HEK293T (cell line): ENCODE results near the gene MACROH2A1.

Source experiments
- CTCF ChIA-PET: fragments of 350-600 bp; formaldehyde crosslinking; extraction: SDS; loops from one replicate; lab custom pipeline; 2021; ENCODE audit warnings: antibody characterized with exemption, inconsistent platforms; lab: Yijun Ruan, JAX
- POLR2A ChIA-PET: fragments of 350-600 bp; formaldehyde crosslinking; extraction: SDS; loops from one replicate; lab custom pipeline; 2020; ENCODE audit warnings: antibody characterized with exemption, inconsistent platforms; lab: Yijun Ruan, JAX
- DNase-seq: peaks from one replicate; pipeline ENCODE4 v3.0.0; 2012; ENCODE audit warnings: mixed read lengths; ENCODE audit errors: extremely low spot score
- ARNT ChIP-seq: fragments of 450-650 bp; IDR thresholded peaks from 2 replicates; pipeline ENCODE4 v1.6.1; 2017; ENCODE audit warnings: mild to moderate bottlenecking
- BHLHE40 ChIP-seq: fragments of 450-650 bp; IDR thresholded peaks from 2 replicates; pipeline ENCODE4 v1.6.1; 2016; ENCODE audit warnings: mild to moderate bottlenecking, moderate library complexity, borderline replicate concordance
- CTBP1 ChIP-seq: fragments of 450-650 bp; IDR thresholded peaks from 2 replicates; pipeline ENCODE4 v1.6.1; 2016; ENCODE audit warnings: borderline replicate concordance
- ELF4 ChIP-seq: fragments of 450-650 bp; IDR thresholded peaks from 2 replicates; pipeline ENCODE4 v1.6.1; 2017; ENCODE audit warnings: antibody characterized with exemption
- FOXA1 ChIP-seq: fragments of 450-650 bp; IDR thresholded peaks from 2 replicates; pipeline ENCODE4 v1.6.1; 2016; ENCODE audit warnings: mild to moderate bottlenecking
- FOXK2 ChIP-seq: fragments of 450-650 bp; IDR thresholded peaks from 2 replicates; pipeline ENCODE4 v1.6.1; 2016; ENCODE audit warnings: mild to moderate bottlenecking
- FOXM1 ChIP-seq: fragments of 450-650 bp; IDR thresholded peaks from 2 replicates; pipeline ENCODE4 v1.6.1; 2017; ENCODE audit warnings: mild to moderate bottlenecking, borderline replicate concordance
- HDGF ChIP-seq: fragments of 450-650 bp; IDR thresholded peaks from 2 replicates; pipeline ENCODE4 v1.6.1; 2017; ENCODE audit warnings: antibody characterized with exemption, borderline replicate concordance
- L3MBTL2 ChIP-seq: fragments of 450-650 bp; conservative IDR thresholded peaks from 2 replicates; pipeline ENCODE4 v1.6.1; 2016; ENCODE audit warnings: mild to moderate bottlenecking
- LEF1 ChIP-seq: fragments of 450-650 bp; IDR thresholded peaks from 2 replicates; pipeline ENCODE4 v1.6.1; 2017; ENCODE audit warnings: mild to moderate bottlenecking, borderline replicate concordance
- NFRKB ChIP-seq: fragments of 450-650 bp; IDR thresholded peaks from 2 replicates; pipeline ENCODE4 v1.6.1; 2016; ENCODE audit warnings: mild to moderate bottlenecking, moderate library complexity
- SP1 ChIP-seq: fragments of 450-650 bp; IDR thresholded peaks from 2 replicates; pipeline ENCODE4 v1.6.1; 2017
- SUZ12 ChIP-seq: fragments of 450-650 bp; IDR thresholded peaks from 2 replicates; pipeline ENCODE4 v1.6.1; 2016; ENCODE audit warnings: mild to moderate bottlenecking
- TARDBP ChIP-seq: fragments of 450-650 bp; IDR thresholded peaks from 2 replicates; pipeline ENCODE4 v1.6.1; 2016
- ZNF384 ChIP-seq: fragments of 450-650 bp; IDR thresholded peaks from 2 replicates; pipeline ENCODE4 v1.6.1; 2016
- TF ChIP-seq, protein P1 (sequence below): fragments of 450-650 bp; IDR thresholded peaks from 2 replicates; pipeline ENCODE4 v1.6.1; 2016

MACROH2A1 gene

DNA sequence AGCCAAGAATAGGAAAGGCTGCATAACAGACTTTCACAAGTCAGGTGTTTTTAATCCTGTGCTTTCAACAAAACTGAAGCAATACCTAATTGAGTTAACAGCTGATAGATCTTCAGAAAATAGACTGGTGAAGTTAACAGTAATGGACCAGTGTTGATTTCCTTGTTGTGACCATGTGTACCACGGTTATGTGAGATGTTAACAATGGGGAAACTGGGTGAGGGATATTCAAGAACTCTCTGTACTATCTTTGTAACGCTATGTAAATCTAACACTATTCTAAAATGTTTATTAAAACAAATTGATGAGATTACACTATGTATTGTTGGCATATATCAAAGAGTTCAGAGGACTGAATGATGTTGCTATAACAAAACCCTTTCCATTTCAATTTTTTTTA, 36.9 kb downstream of the MACROH2A1 start:
- DNase-seq = no peak
- TF ChIP-seq SP1 (no peak), NFRKB (no peak), SUZ12 (no peak)
- CTCF ChIA-PET = interaction anchor here (0.6 kb wide), 1 partner anchor 1529 kb away, joined by 3 read pairs; no protein-coding TSS in a partner anchor
- POLR2A ChIA-PET = no interaction called here

DNA sequence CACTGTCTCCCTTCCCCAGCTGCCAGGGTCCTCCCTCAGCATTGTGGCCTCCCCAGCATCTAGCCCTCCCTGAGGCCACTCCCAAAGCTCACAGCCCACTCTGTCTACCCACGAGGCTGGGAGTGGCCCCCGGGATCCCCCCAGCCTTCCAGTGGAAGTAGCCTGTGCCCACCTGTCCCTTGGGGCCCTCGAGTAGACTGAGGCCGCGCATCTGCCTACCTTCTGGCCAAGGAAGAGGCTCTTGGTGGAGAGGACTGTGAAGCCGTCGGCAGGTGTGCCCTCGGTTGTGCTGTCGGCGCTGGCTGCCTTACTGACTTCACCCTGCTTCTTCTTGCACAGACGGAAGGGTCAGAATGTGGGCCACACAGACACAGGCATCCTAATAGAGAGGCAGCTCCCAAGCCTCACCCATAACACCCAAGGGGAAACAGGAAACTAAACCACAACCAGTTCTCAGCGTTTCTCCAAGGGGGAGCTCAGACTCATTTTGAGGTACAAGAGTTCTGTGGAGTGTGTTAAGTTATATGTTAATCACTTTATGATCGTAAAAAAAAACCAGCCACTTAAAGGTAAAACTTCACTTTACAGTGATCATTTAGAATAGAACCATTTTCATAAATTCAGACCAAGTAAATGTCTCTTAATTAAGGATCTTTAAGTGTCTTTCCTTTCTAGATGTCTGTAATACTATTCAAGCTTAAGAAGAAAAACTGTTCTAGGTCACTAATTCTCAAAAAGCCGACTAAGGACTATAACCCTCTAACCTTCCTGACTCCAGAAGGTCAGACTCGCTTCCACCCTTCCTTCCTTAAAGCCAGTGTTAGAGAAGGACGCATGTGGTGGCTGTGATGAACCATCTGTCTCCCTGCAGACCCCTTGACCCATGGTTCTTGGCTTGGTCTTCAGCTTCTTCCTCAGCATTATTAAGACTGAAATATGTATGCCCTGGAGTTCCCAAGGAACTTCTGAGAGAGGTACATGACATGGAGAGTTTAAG, 38.5 kb downstream of the MACROH2A1 start:
- DNase-seq = no peak
- POLR2A ChIA-PET = no interaction called here
- CTCF ChIA-PET = interaction anchor here (1.6 kb wide), 1 partner anchor 15 kb away, joined by 5 read pairs; no protein-coding TSS in a partner anchor

DNA sequence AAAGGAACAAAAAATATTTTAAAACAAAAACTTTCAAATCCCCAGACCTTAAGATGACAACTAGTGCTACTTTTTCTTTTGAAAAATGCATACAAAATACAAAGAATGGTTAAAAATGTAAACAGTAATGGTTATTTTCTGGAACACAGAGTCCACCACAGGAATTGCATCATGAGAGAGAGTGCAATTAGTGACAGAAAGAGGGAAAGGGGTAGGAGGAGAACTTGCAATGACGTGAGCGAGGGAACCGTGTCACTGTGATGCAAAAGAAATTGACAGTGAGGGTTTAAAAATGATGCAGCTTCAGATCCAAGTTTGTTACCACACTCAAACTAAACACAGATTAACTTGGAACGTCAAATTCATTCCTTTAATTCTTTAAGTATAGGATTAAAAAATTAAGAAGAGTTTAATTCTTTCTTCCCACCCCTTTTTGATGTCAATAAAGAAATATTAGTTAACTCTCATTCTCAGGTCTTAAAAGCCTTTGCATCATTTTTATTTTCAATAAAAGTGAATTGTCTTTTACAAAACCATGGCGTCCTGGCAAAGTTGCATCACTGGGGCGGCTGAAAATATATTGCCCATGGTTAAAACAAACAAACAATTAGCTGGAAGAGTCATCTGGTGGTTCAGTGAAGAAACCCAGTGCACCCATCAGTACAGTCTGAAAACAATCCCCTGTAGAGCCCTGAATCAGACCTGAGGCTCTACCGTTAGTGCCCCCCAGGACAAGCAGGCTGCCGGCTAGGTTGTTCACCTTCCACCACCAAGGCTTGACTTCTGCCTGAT, 39.5 kb downstream of the MACROH2A1 start:
- DNase-seq = no peak
- CTCF ChIA-PET = interaction anchor here (1.6 kb wide), 1 partner anchor 16 kb away, joined by 5 read pairs; no protein-coding TSS in a partner anchor
- POLR2A ChIA-PET = no interaction called here
- TF ChIP-seq L3MBTL2 (no peak), BHLHE40 (no peak), CTBP1 (no peak), TARDBP (no peak), HDGF (no peak), ELF4 (no peak), ZNF384 (no peak), SUZ12 (no peak), LEF1 (no peak), FOXK2 (no peak), FOXA1 (no peak), FOXM1 (no peak), SP1 (no peak), NFRKB (no peak)
- TF ChIP-seq, protein P1, sequence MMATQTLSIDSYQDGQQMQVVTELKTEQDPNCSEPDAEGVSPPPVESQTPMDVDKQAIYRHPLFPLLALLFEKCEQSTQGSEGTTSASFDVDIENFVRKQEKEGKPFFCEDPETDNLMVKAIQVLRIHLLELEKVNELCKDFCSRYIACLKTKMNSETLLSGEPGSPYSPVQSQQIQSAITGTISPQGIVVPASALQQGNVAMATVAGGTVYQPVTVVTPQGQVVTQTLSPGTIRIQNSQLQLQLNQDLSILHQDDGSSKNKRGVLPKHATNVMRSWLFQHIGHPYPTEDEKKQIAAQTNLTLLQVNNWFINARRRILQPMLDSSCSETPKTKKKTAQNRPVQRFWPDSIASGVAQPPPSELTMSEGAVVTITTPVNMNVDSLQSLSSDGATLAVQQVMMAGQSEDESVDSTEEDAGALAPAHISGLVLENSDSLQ = no peak

More for the DNA sequence above, 38.5 kb downstream of the MACROH2A1 start:
- TF ChIP-seq L3MBTL2 (no peak), NFRKB (no peak), LEF1 (no peak)
- TF ChIP-seq, protein P1 = no peak

DNA sequence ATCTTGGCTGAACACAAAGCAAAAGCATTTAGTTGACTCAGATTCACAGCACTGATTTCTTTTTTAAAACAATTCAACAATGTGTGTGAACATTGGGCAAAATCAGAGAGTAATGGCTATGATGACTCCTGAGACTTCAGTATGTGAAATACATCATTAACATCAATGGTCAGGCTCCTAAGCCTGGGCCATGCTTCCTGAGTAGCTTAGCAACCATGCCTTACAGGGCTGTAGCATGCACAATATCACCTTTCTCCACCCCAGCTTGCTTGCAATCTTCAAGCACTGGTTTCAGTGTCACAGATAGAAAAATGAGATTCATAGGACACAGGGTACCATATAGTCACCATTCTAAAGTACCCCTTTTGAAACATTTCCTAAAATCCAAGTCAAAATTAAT, 41.3 kb downstream of the MACROH2A1 start:
- no peak for TF ChIP-seq FOXA1
- TF ChIP-seq SUZ12 = no peak
- no peak for TF ChIP-seq L3MBTL2
- TF ChIP-seq ARNT = no peak
- no peak for TF ChIP-seq ZNF384
- no peak for TF ChIP-seq FOXK2
- TF ChIP-seq, protein P1 = no peak
- no peak for TF ChIP-seq ELF4
- no peak for TF ChIP-seq NFRKB
- TF ChIP-seq LEF1 = no peak
- no peak for TF ChIP-seq BHLHE40
- no peak for TF ChIP-seq CTBP1
- TF ChIP-seq TARDBP = no peak
- TF ChIP-seq FOXM1 = no peak
- no peak for TF ChIP-seq HDGF
- no peak for TF ChIP-seq SP1
- POLR2A ChIA-PET = no interaction called here
- no peak for DNase-seq
- CTCF ChIA-PET = no interaction called here

DNA sequence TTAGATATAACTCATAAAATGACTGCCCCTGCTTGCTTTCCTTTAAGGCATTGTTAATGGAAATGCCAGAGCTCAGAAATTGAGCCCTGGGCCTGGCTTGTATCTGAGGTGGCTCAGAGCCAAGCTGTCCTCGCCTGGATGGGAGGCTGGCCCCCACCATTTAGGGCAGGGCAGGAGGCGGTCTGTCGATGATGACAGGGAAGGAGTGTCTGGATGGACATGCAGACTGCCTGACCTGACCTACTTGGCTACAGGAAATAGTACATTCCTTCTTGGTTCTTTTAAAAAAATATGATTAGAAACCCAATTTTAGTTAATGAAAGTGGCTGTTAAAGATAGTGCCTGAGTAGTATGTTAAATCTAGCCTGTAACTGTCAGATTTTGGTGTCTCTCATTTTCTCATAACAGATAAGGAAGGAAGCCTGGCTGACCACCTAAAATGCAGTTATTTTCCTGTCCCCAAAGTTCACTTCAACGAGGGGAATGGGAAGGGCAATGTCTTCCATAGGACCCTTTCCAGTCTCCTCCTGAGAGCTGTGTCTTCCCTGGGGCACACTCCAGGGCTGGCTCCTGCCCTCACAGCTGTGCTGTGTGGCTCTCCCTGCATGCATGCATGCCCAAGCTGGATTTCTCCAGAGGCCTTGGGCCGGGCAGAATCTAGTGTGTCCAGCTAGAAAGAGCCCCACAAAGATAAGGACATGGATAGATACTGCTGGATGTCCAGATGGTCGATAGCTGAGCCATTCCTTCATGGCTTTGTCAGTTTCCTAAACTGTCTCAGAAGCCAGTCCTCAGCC, 42.3 kb downstream of the MACROH2A1 start:
- no peak for DNase-seq
- TF ChIP-seq, protein P1 = no peak
- POLR2A ChIA-PET = no interaction called here
- CTCF ChIA-PET = interaction anchor here (0.6 kb wide), 1 partner anchor 244 kb away, joined by 3 read pairs; no protein-coding TSS in a partner anchor
